HepG2 (cell line): Measurements from ENCODE around the gene PLS1. TPM values are rescaled to one million over a fixed set of nuclear protein-coding genes. Genes with fewer than 3 reads are reported as not detected.

ENCODE experiments used
- ARID2 ChIP-seq: sonication (generic); formaldehyde crosslinking; IDR thresholded peaks from 2 replicates; pipeline ENCODE4 v1.8.1; 2022; ENCODE audit warnings: mild to moderate bottlenecking, missing genetic modification reagents, borderline replicate concordance
- CBX5 ChIP-seq: sonication (generic); formaldehyde crosslinking; IDR thresholded peaks from 2 replicates; pipeline ENCODE4 v1.4.0; 2020; ENCODE audit warnings: missing genetic modification reagents, borderline replicate concordance
- GABPB1 ChIP-seq: IDR thresholded peaks from 2 replicates; pipeline ENCODE4 v1.6.1; 2016; ENCODE audit warnings: mild to moderate bottlenecking, missing genetic modification reagents, moderate library complexity, missing compliant biosample characterization
- HIC2 ChIP-seq: sonication (generic); formaldehyde crosslinking; IDR thresholded peaks from 2 replicates; pipeline ENCODE4 v1.9.0; 2022; ENCODE audit warnings: low read depth, missing genetic modification reagents
- HMGA1 ChIP-seq: sonication (generic); formaldehyde crosslinking; conservative IDR thresholded peaks from 2 replicates; pipeline ENCODE4 v1.4.0; 2020; ENCODE audit warnings: missing genetic modification reagents
- KDM1A ChIP-seq: IDR thresholded peaks from 2 replicates; pipeline ENCODE4 v1.6.1; 2016; ENCODE audit warnings: missing compliant biosample characterization
- PAWR ChIP-seq: sonication (generic); formaldehyde crosslinking; IDR thresholded peaks from 2 replicates; pipeline ENCODE4 v1.4.0; 2020; ENCODE audit warnings: missing genetic modification reagents, mild to moderate bottlenecking, borderline replicate concordance
- PTBP1 ChIP-seq: fragments of 200-400 bp; formaldehyde crosslinking; IDR thresholded peaks from 2 replicates; pipeline ENCODE4 v1.6.1; 2018; ENCODE audit warnings: low read length, low read depth; ENCODE audit not compliant: poor library complexity, severe bottlenecking
- RAD51 ChIP-seq: fragments of 450-650 bp; IDR thresholded peaks from 2 replicates; pipeline ENCODE4 v1.6.1; 2016; ENCODE audit warnings: borderline replicate concordance
- SKIL ChIP-seq: sonication (generic); formaldehyde crosslinking; IDR thresholded peaks from 2 replicates; pipeline ENCODE4 v1.8.0; 2022; ENCODE audit warnings: missing genetic modification reagents, mild to moderate bottlenecking, moderate library complexity, borderline replicate concordance
- SNRNP70 ChIP-seq: fragments of 200-400 bp; formaldehyde crosslinking; IDR thresholded peaks from 2 replicates; pipeline ENCODE4 v1.6.1; 2017; ENCODE audit warnings: mild to moderate bottlenecking, low read depth, low read length, moderate library complexity
- U2AF2 ChIP-seq: fragments of 200-400 bp; formaldehyde crosslinking; IDR thresholded peaks from 2 replicates; pipeline ENCODE4 v1.6.1; 2017; ENCODE audit warnings: low read depth, mild to moderate bottlenecking, low read length
- UBTF ChIP-seq: sonication (generic); formaldehyde crosslinking; IDR thresholded peaks from 2 replicates; pipeline ENCODE4 v1.4.0; 2020; ENCODE audit warnings: mild to moderate bottlenecking, missing genetic modification reagents
- WIZ ChIP-seq: sonication (generic); formaldehyde crosslinking; IDR thresholded peaks from 2 replicates; pipeline ENCODE4 v1.5.1; 2020; ENCODE audit warnings: mild to moderate bottlenecking, missing genetic modification reagents
- ZNF251 ChIP-seq: sonication (generic); formaldehyde crosslinking; IDR thresholded peaks from 2 replicates; pipeline ENCODE4 v1.9.0; 2021; ENCODE audit warnings: mild to moderate bottlenecking, missing genetic modification reagents
- ZNF282 ChIP-seq: fragments of 450-650 bp; IDR thresholded peaks from 2 replicates; pipeline ENCODE4 v1.6.1; 2018; ENCODE audit not compliant: partially characterized antibody
- ZNF431 ChIP-seq: sonication (generic); formaldehyde crosslinking; IDR thresholded peaks from 2 replicates; pipeline ENCODE4 v1.9.0; 2022; ENCODE audit warnings: missing genetic modification reagents, low read depth, mild to moderate bottlenecking, borderline replicate concordance
- ZNF772 ChIP-seq: sonication (generic); formaldehyde crosslinking; IDR thresholded peaks from 2 replicates; pipeline ENCODE4 v1.5.0; 2020; ENCODE audit warnings: mild to moderate bottlenecking, missing genetic modification reagents
- ZNF773 ChIP-seq: sonication (generic); formaldehyde crosslinking; IDR thresholded peaks from 2 replicates; pipeline ENCODE4 v1.4.0; 2020; ENCODE audit warnings: missing genetic modification reagents, borderline replicate concordance
- polyA plus RNA-seq, 8 experiments: library from polyadenylated mRNA; depleted of rRNA in 3 of 8; stranded (reverse) in 7 of 8; unstranded in 1 of 8; fragments of >200 nt; fragmentation: Illumina TruSeq in 4 of 8; extraction: Trizol in 4 of 8; gene quantifications; 2 replicates each; pipeline versions ENCODE4 v1.2.1 to v1.2.3, GENCODE V29; 2011 to 2016; ENCODE audit warnings: low read depth in 4 of 8, missing spikeins in 1 of 8, mixed read lengths in 1 of 8; ENCODE audit not compliant: insufficient read depth in 1 of 8
- total RNA-seq, 5 experiments: library from RNA; depleted of rRNA; stranded (reverse); fragments of >200 nt; fragmentation: Illumina TruSeq; extraction: Trizol; gene quantifications; 2 replicates each; pipeline ENCODE4 v1.2.3, GENCODE V29; 2016; ENCODE audit warnings: low read depth in 1 of 5

The PLS1 gene
- total and polyA plus RNA-seq, 2 of the 13 experiments (the other 11 are each of a cell fraction or from before 2014, with no cell fraction given): 11.2 to 21.1 TPM

- TF ChIP-seq UBTF (CRISPR knock-in tag): peak; percentile 87
- no peak for TF ChIP-seq RAD51
- no peak for TF ChIP-seq ZNF251 (CRISPR knock-in tag)
- peak; percentile 81 for TF ChIP-seq GABPB1
- TF ChIP-seq ZNF282: no peak
- TF ChIP-seq ZNF773 (CRISPR knock-in tag): 0 out of 2 replicates have a peak, but pooled peaks have one; percentile 73
- TF ChIP-seq ARID2: peak; percentile 92
- no peak for TF ChIP-seq SKIL (CRISPR knock-in tag)
- TF ChIP-seq HIC2 (CRISPR knock-in tag): peak; percentile 90
- peak; percentile 80; the same call in 1 of the 2 replicates for TF ChIP-seq ZNF431
- no peak for TF ChIP-seq HMGA1
- TF ChIP-seq PTBP1: peak; percentile 87
- TF ChIP-seq U2AF2: no peak
- TF ChIP-seq CBX5 (CRISPR knock-in tag): peak; percentile 92
- TF ChIP-seq SNRNP70: no peak
- TF ChIP-seq PAWR (CRISPR knock-in tag): no peak
- 0 out of 2 replicates have a peak, but pooled peaks have one; percentile 67 for TF ChIP-seq KDM1A (CRISPR knock-in tag)
- peak; percentile 81; the same call in 1 of the 2 replicates for TF ChIP-seq ZNF772
- TF ChIP-seq WIZ (CRISPR knock-in tag): no peak
These were observed at the start of gene PLS1 (continued) for GRCh38 chr3:142595951-142596725.
